ENCODE results near the gene LRRC4.

LRRC4 gene

GRCh38 chr7:128025819-128026218 is 5.4 kb downstream of the LRRC4 start:
- DNase-seq (ENCODE audit: insufficient read length) = no peak
- TF ChIP-seq TAF1 (IDR thresholded peaks at IDR 0.05; ENCODE audit: borderline replicate concordance, low read depth, low read length) (no peak), POLR2AphosphoS5 (IDR thresholded peaks at IDR 0.05; ENCODE audit: low read depth, low read length) (no peak), POLR2A (IDR thresholded peaks at IDR 0.05; ENCODE audit: low read depth, low read length) (no peak)
- no peak for FAIRE-seq

- TF ChIP-seq TAF1 (IDR thresholded peaks at IDR 0.05; ENCODE audit: borderline replicate concordance, low read depth, low read length) = no peak
- TF ChIP-seq POLR2AphosphoS5 (IDR thresholded peaks at IDR 0.05; ENCODE audit: low read depth, low read length) = no peak
- no peak for TF ChIP-seq POLR2A (IDR thresholded peaks at IDR 0.05; ENCODE audit: low read depth, low read length)
- DNase-seq (ENCODE audit: insufficient read length) (no peak), FAIRE-seq (no peak)
Measured at GRCh38 chr7:128025380-128025779, 5.9 kb downstream of the LRRC4 start.

- no peak for FAIRE-seq
- TF ChIP-seq POLR2AphosphoS5 (IDR thresholded peaks at IDR 0.05; ENCODE audit: low read depth, low read length) (no peak), TAF1 (IDR thresholded peaks at IDR 0.05; ENCODE audit: borderline replicate concordance, low read depth, low read length) (no peak), POLR2A (IDR thresholded peaks at IDR 0.05; ENCODE audit: low read depth, low read length) (no peak)
- no peak for DNase-seq (ENCODE audit: insufficient read length)
Measured at GRCh38 chr7:128024151-128024550, 7.1 kb downstream of the LRRC4 start.

GRCh38 chr7:128022631-128023532 is 8.4 kb downstream of the LRRC4 start:
- FAIRE-seq (no peak), DNase-seq (ENCODE audit: insufficient read length) (no peak)
- no peak for TF ChIP-seq POLR2AphosphoS5 (IDR thresholded peaks at IDR 0.05; ENCODE audit: low read depth, low read length)
- no peak for TF ChIP-seq TAF1 (IDR thresholded peaks at IDR 0.05; ENCODE audit: borderline replicate concordance, low read depth, low read length)
- no peak for TF ChIP-seq POLR2A (IDR thresholded peaks at IDR 0.05; ENCODE audit: low read depth, low read length)

- FAIRE-seq (no peak), DNase-seq (ENCODE audit: insufficient read length) (no peak)
- TF ChIP-seq POLR2A (IDR thresholded peaks at IDR 0.05; ENCODE audit: low read depth, low read length) = no peak
- TF ChIP-seq POLR2AphosphoS5 (IDR thresholded peaks at IDR 0.05; ENCODE audit: low read depth, low read length) = no peak
- no peak for TF ChIP-seq TAF1 (IDR thresholded peaks at IDR 0.05; ENCODE audit: borderline replicate concordance, low read depth, low read length)
Measured at GRCh38 chr7:128021366-128021765, 9.9 kb downstream of the LRRC4 start.

GRCh38 chr7:128020159-128020558 is 11.1 kb downstream of the LRRC4 start:
- FAIRE-seq (no peak), DNase-seq (ENCODE audit: insufficient read length) (no peak)
- TF ChIP-seq TAF1 (IDR thresholded peaks at IDR 0.05; ENCODE audit: borderline replicate concordance, low read depth, low read length) (no peak), POLR2A (IDR thresholded peaks at IDR 0.05; ENCODE audit: low read depth, low read length) (no peak), POLR2AphosphoS5 (IDR thresholded peaks at IDR 0.05; ENCODE audit: low read depth, low read length) (no peak)

GRCh38 chr7:128019288-128019687 is 11.9 kb downstream of the LRRC4 start:
- TF ChIP-seq POLR2A (IDR thresholded peaks at IDR 0.05; ENCODE audit: low read depth, low read length) (no peak), TAF1 (IDR thresholded peaks at IDR 0.05; ENCODE audit: borderline replicate concordance, low read depth, low read length) (no peak), POLR2AphosphoS5 (IDR thresholded peaks at IDR 0.05; ENCODE audit: low read depth, low read length) (no peak)
- no peak for FAIRE-seq
- DNase-seq (ENCODE audit: insufficient read length) = no peak

- FAIRE-seq (no peak), DNase-seq (ENCODE audit: insufficient read length) (no peak)
- no peak for TF ChIP-seq POLR2AphosphoS5 (IDR thresholded peaks at IDR 0.05; ENCODE audit: low read depth, low read length)
- TF ChIP-seq TAF1 (IDR thresholded peaks at IDR 0.05; ENCODE audit: borderline replicate concordance, low read depth, low read length) = no peak
- TF ChIP-seq POLR2A (IDR thresholded peaks at IDR 0.05; ENCODE audit: low read depth, low read length) = no peak
Measured at GRCh38 chr7:128017862-128018845, 13.1 kb downstream of the LRRC4 start.

GRCh38 chr7:128017460-128017859 is 13.8 kb downstream of the LRRC4 start:
- TF ChIP-seq POLR2A (IDR thresholded peaks at IDR 0.05; ENCODE audit: low read depth, low read length) = no peak
- TF ChIP-seq TAF1 (IDR thresholded peaks at IDR 0.05; ENCODE audit: borderline replicate concordance, low read depth, low read length) = no peak
- TF ChIP-seq POLR2AphosphoS5 (IDR thresholded peaks at IDR 0.05; ENCODE audit: low read depth, low read length) = no peak
- DNase-seq (ENCODE audit: insufficient read length) (no peak), FAIRE-seq (no peak)

- DNase-seq (ENCODE audit: insufficient read length) = no peak
- no peak for FAIRE-seq
- TF ChIP-seq POLR2AphosphoS5 (IDR thresholded peaks at IDR 0.05; ENCODE audit: low read depth, low read length) (no peak), TAF1 (IDR thresholded peaks at IDR 0.05; ENCODE audit: borderline replicate concordance, low read depth, low read length) (no peak), POLR2A (IDR thresholded peaks at IDR 0.05; ENCODE audit: low read depth, low read length) (no peak)
Measured at GRCh38 chr7:128014811-128015210, 16.4 kb downstream of the LRRC4 start.

GRCh38 chr7:128011131-128011661 is 20.0 kb downstream of the LRRC4 start:
- TF ChIP-seq TAF1 (IDR thresholded peaks at IDR 0.05; ENCODE audit: borderline replicate concordance, low read depth, low read length) (no peak), POLR2A (IDR thresholded peaks at IDR 0.05; ENCODE audit: low read depth, low read length) (no peak), POLR2AphosphoS5 (IDR thresholded peaks at IDR 0.05; ENCODE audit: low read depth, low read length) (no peak)
- FAIRE-seq (no peak), DNase-seq (ENCODE audit: insufficient read length) (no peak)
